Measurements from ENCODE around the gene LEFTY2.

DNA sequence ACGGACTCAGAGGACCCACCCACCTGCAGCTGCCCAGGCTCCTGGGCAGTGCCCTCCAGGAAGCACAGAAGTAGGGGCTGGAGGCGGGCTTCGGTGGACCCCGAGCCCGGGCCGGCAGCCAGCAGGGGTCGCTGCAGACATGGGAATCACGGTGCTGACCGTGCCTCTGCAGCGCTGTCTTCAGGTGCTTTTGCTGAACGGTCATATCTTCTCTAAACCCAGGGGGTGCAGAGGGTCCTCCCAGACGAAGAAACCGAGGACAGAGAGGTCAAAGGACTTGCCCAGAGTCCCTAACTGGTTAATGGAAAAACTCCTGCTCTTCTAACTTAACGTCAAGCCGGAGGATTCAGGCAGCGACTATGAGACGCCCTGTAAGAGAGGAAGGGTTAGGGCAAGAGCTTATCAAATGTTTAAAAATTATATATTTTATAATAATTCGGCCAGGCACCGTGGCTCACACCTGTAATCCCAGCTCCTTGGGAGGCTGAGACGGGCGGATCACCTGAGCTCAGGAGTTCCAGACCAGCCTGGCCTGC lies 21.5 kb upstream of the LEFTY2 start:
- TF ChIP-seq, protein P1, sequence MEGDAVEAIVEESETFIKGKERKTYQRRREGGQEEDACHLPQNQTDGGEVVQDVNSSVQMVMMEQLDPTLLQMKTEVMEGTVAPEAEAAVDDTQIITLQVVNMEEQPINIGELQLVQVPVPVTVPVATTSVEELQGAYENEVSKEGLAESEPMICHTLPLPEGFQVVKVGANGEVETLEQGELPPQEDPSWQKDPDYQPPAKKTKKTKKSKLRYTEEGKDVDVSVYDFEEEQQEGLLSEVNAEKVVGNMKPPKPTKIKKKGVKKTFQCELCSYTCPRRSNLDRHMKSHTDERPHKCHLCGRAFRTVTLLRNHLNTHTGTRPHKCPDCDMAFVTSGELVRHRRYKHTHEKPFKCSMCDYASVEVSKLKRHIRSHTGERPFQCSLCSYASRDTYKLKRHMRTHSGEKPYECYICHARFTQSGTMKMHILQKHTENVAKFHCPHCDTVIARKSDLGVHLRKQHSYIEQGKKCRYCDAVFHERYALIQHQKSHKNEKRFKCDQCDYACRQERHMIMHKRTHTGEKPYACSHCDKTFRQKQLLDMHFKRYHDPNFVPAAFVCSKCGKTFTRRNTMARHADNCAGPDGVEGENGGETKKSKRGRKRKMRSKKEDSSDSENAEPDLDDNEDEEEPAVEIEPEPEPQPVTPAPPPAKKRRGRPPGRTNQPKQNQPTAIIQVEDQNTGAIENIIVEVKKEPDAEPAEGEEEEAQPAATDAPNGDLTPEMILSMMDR (IDR thresholded peaks at IDR 0.05) = peak in 5 of 6 experiments; percentile 23 to 55 (median 42)
- no peak for TF ChIP-seq POLR2A (IDR thresholded peaks at IDR 0.05)

Measured in adrenal gland (tissue), 5 donors.